KBM-7 (cell line): ENCODE results near the gene ADAM8.
A peak's percentile ranks its signal among the peaks of the same experiment; 100 is the strongest.
"Not testable (repeated sequence)": the region's sequence is repeated elsewhere in the genome, so short reads cannot be mapped to it uniquely, and the experiment has no call there.

Experiments used
- DNase-seq: peaks from one replicate; pipeline ENCODE4 v3.0.0-alpha.2; 2015
- in situ Hi-C: fragments of 300-500 bp; cut with MboI; formaldehyde crosslinking; loops from 2 replicates; pipeline ENCODE4 v1.14.3; 2020; ENCODE audit warnings: low sequenced_read_pairs, low pct_unique_long_range_greater_than_20kb, mixed read lengths

The ADAM8 gene

DNA sequence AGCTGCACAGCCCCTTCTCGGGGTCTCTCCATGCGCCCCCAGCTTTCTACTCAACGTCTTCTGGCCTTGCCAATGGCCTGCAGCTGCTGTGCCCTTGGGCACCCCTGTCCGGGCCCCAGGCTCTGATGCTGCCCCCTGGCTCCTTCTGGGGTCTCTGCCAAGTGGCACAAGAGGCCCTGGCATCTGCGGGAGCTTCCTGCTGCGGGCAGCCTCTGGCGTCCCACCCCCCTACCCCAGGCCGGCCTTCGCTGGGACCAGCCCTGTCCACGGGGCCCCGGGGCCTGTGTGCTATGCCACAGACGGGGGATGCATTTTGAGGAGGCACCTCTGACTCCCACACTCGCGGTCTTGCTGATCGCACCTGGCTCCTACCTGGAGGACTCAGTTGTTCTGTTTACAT lies 36.7 kb downstream of the ADAM8 start:
- in situ Hi-C loops: no loop called here

DNA sequence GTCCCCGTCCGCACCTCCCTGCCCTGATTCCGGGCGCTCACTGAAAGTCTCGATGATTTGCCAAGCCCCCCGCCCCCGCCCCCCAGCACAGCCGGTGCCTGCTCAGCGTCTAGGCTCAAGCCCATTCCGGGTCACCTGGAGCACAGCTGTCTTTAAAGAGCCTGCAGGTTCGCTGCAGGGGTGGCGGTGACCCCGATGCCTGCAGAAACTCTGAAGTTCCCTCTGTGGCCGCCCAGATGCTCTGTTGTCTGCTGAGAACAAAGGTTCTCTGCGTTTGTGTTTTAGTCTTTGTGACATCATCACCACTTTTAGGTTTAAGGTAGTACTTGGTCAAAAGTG lies 38.2 kb downstream of the ADAM8 start:
- DNase-seq: no peak
- in situ Hi-C loops: no loop called here

More for the DNA sequence above, 36.7 kb downstream of the ADAM8 start:
- DNase-seq: no peak

- DNase-seq: no peak
- in situ Hi-C loops: no loop called here
Observed at GRCh38 chr10:133237588-133238465, 38.8 kb downstream of the ADAM8 start, which contains the start of gene VENTX. Gene VENTX (plus strand): TSS chr10:133237855. CDS start chr10:133237915, 60 bp downstream.

DNA sequence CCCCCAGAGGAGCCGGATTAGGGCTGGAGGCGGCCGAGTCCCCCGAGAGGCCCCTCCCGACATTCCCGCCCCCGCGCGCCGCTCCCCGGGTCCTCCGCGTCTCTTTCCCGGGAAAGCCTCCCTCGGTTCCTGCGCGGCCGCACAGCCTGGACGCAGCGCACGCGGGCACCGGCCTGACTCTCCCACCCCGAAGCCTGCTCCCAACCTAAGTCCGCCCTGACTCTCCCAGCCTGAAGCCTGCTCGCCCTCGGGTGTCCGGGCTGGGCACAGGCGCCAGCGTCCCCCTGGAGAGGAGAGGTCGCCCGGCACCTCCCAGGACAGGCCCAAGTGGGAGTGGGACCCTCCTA lies 39.5 kb downstream of the ADAM8 start:
- in situ Hi-C loops: no loop called here
- no peak for DNase-seq

DNA sequence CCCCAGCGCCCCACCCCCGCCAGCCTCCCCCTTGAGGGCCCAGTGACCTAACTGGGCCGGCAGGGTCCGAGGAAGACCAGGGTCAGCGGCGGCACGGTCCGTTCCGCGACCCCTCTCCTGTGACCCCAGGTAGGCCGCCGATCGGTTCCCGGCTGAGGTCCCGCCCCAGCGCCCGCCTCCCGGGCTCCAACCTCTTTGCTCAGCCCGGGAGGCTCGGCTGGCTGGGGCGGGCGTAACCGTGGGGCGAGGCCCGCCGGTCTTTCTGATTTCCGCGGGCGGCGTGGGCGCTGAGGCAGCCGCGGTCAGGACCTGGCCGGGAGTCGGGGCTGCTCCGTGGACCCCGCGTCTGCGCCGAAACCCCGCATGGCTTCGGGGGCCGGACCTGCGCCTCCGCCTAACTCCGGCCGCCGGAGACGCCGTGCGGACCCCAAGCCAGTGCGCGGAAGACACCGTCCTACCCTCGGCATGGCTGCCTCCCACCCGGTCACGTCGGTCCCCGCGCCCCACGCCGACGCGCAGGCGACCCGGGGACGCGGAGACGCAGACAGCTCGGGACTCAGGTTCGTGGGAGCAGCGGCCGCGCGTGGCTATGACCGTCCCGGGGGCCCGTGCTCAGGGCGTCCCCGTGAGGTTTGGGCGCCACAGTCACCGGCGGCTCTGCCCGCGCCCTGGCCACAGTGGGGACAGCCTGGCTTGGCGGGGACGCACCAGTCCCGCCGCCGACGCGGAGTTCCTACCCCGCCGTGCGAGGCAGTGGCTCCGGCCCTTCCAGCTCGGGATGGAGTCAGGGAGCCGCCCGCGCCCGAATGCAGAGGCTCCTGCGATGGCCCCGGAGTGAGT lies 40.0 kb downstream of the ADAM8 start:
- DNase-seq: no peak
- in situ Hi-C loops: no loop called here

DNA sequence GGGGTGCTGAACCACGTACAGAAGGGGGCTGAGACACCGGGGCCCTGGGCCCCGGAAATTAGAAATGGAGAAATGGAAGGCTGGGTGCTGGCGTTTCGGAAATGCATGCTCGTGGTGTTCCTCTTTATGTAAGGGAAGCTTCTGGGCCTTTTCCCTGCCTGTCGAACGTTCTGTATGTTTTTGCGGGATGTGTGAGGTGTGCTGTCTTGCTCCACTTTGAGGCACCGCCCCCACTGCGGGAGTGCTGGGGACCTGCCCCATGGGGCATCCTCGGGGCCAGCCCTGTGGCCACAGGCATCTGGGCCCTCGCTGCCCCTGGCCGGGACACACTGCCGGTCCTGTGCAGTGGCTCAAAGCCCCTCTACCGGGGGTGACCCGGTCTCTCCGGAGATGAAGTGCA lies 40.7 kb downstream of the ADAM8 start:
- no peak for DNase-seq
- in situ Hi-C loops: no loop called here

- DNase-seq: no peak
- in situ Hi-C loops: no loop called here
Observed at GRCh38 chr10:133235265-133235855, 41.3 kb downstream of the ADAM8 start.

DNA sequence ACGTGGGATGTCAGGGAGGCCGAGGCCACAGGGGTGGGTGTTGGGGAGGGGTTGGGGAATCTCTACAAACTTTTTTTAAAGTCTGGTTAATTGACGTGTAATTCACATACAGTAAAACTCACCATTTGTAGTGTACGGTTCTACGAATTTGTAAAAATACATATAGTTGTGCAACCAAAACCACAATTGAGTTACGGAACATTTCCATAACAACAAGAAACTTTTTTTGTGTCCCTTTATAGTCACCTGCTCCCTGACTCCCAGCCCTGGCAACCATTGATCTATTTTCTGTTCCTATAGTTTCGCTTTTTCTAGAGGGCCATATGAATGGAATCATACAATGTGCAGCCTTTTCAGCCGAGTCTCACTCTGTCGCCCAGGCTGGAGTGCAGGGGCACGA lies 41.9 kb downstream of the ADAM8 start:
- DNase-seq, in situ Hi-C loops: not testable (repeated sequence)

DNA sequence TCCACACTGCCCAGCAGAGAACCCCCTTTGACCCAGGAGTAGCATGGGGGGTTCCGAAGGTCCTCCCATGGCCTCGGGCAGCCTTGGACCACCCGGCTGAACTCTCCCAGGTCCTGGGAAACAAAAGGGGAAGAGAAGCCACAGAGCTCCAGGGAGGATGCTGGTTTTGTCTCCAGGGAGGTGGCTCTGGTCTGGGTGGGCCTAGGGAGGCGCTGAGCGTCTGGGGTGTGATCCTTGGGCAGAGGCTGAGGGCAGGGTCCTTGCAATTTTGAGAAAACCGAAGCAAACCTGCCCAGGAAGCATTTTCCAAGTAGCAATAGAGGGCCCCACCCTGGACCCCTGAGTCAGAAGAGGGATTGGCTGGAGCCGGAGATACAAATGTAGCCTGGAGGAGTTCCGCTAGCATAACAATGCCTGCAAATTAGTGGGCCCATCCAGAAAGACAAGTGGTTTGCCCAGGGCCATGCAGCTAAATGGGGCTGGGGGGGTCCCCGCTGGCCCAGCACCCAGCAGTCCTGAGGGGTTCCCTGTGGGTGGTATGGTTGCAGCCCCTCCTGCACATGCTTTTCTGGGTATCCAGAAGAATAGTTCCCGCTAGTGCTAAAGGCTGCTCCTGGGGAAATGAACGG lies 44.6 kb downstream of the ADAM8 start:
- no peak for DNase-seq
- in situ Hi-C loops: no loop called here

- no peak for DNase-seq
- in situ Hi-C loops: no loop called here
Observed at GRCh38 chr10:133231244-133231945, 45.3 kb downstream of the ADAM8 start.

DNA sequence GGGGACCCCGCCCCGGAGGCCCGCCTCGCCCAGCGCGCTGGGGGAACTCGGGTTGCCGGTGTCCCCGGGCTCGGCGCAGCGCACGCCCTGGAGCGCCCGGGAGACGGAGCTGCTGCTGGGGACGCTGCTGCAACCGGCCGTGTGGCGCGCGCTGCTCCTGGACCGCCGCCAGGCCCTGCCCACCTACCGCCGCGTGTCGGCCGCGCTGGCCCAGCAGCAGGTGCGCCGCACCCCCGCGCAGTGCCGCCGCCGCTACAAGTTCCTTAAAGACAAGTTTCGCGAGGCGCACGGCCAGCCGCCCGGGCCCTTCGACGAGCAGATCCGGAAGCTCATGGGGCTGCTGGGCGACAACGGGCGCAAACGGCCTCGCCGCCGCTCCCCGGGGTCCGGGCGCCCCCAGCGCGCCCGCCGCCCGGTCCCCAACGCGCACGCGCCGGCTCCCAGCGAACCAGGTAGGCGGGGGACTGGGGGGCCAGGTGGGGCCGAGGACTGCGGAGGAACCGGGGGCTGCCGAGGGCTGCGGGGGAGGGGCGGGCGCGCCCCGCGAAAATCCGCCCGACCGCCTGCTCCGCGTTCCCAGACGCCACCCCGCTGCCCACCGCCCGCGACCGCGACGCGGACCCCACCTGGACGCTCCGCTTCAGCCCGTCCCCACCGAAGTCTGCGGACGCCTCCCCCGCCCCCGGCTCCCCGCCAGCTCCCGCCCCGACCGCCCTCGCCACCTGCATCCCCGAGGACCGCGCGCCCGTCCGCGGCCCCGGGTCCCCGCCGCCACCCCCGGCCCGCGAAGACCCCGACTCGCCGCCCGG lies 46.1 kb downstream of the ADAM8 start:
- in situ Hi-C loops: no loop called here
- DNase-seq: peak; percentile 51

GRCh38 chr10:133230044-133230361 lies 46.7 kb downstream of the ADAM8 start, which contains the start of gene UTF1:
Gene UTF1 (plus strand): TSS chr10:133230217. CDS start chr10:133230289, 72 bp downstream.
- DNase-seq: no peak
- in situ Hi-C loops: no loop called here

- DNase-seq: no peak
- in situ Hi-C loops: no loop called here
Observed at GRCh38 chr10:133229265-133230043, 47.2 kb downstream of the ADAM8 start.

DNA sequence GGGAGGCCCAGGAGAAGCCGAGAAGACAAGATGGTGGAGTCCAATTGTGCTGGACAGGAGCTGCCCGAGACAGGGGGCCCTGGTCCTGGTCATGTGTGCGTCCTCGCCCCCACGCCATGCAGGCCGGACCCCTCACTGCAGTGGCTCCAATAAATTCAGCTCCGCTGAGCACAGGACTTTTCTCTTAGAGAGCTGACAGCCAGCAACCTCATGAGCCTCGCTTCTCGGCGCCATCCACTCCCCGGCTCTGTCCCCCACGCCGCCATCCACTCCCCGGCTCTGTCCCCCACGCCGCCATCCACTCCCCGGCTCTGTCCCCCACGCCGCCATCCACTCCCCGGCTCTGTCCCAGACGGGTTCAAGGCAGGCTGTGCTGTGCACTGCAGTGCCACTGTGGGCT lies 49.4 kb downstream of the ADAM8 start:
- no peak for DNase-seq
- in situ Hi-C loops: no loop called here

GRCh38 chr10:133226251-133226808 lies 50.3 kb downstream of the ADAM8 start:
- in situ Hi-C loops: no loop called here
- DNase-seq: no peak

- in situ Hi-C loops: no loop called here
- no peak for DNase-seq
Observed at GRCh38 chr10:133225707-133226191, 50.9 kb downstream of the ADAM8 start.

GRCh38 chr10:133224756-133225372 lies 51.8 kb downstream of the ADAM8 start:
- DNase-seq: peak; percentile 45
- in situ Hi-C loops: no loop called here
